ENCODE results near the gene ZNF331. TPM values are rescaled to one million over a fixed set of nuclear protein-coding genes. Genes with fewer than 3 reads are reported as not detected.

Gene ZNF331
- total and polyA plus RNA-seq, 2 of the 4 experiments (the other 2 are of a cell fraction): 6.6 to 11.1 TPM

GRCh38 chr19:53509443-53509842 lies 28.5 kb upstream of the ZNF331 start:
- dilution Hi-C loops (cut with HindIII; ENCODE audit: low sequenced_read_pairs, unreplicated experiment) (no loop called here), in situ Hi-C loops (cut with MboI; ENCODE audit: low sequenced_read_pairs) (no loop called here), intact Hi-C loops (cut with micrococcal nuclease) (no loop called here)
- no peak overlapping the region for H3K27ac ChIP-seq (ENCODE audit: insufficient read depth, low read length)
- H3K4me2 ChIP-seq (ENCODE audit: low read depth, low read length): no peak overlapping the region
- H2AK5ac ChIP-seq (ENCODE audit: low read depth, low read length): no peak overlapping the region
- H4K5ac ChIP-seq (ENCODE audit: low read depth, low read length): no peak overlapping the region
- H2AK9ac ChIP-seq (replicated peaks; ENCODE audit: low read depth, low read length, poor library complexity): no peak overlapping the region
- H4K20me1 ChIP-seq (ENCODE audit: insufficient read depth, low read length): no peaks in the 10 kb centered on the region
- no peak overlapping the region for H4K8ac ChIP-seq (ENCODE audit: low read depth in 2 of 2, low read length in 2 of 2)
- H3K79me1 ChIP-seq (ENCODE audit: low read depth in 1 of 2, low read length in 2 of 2): no peaks in the 10 kb centered on the region
- no peak for TF ChIP-seq RAD21 (IDR thresholded peaks at IDR 0.05; ENCODE audit: low read length)
- no peak for TF ChIP-seq NFE2L2 (IDR thresholded peaks at IDR 0.05; ENCODE audit: low read depth, low read length)
- TF ChIP-seq CHD1 (IDR thresholded peaks at IDR 0.05; ENCODE audit: low read depth, low read length): no peak
- TF ChIP-seq POLR2A (IDR thresholded peaks at IDR 0.05; ENCODE audit: low read depth, low read length): no peak
- TF ChIP-seq BHLHE40 (IDR thresholded peaks at IDR 0.05; ENCODE audit: low read depth, low read length): no peak
- no peak for TF ChIP-seq CTCF (conservative IDR thresholded peaks at IDR 0.05; ENCODE audit: low read depth, low read length)
- no peak for TF ChIP-seq CEBPB (IDR thresholded peaks at IDR 0.05; ENCODE audit: low read depth, low read length)
- TF ChIP-seq SMC3 (IDR thresholded peaks at IDR 0.05; ENCODE audit: low read depth, low read length): no peak
- TF ChIP-seq MAFK (IDR thresholded peaks at IDR 0.05; ENCODE audit: low read depth, low read length): no peak
- TF ChIP-seq FOS (IDR thresholded peaks at IDR 0.05; ENCODE audit: low read depth, low read length): no peak
- no peak for TF ChIP-seq USF2 (IDR thresholded peaks at IDR 0.05; ENCODE audit: low read depth, low read length)
- no peak for TF ChIP-seq MXI1 (IDR thresholded peaks at IDR 0.05; ENCODE audit: borderline replicate concordance, low read depth, low read length)
- no peak for TF ChIP-seq ELK1 (IDR thresholded peaks at IDR 0.05; ENCODE audit: borderline replicate concordance, low read depth, low read length)
- no peak for TF ChIP-seq RCOR1 (IDR thresholded peaks at IDR 0.05; ENCODE audit: insufficient replicate concordance, low read length)
- no peak for TF ChIP-seq RFX5 (IDR thresholded peaks at IDR 0.05; ENCODE audit: low read depth, low read length)
- no peak for TF ChIP-seq MAZ (IDR thresholded peaks at IDR 0.05; ENCODE audit: borderline replicate concordance, low read depth, low read length)
- BruUV-seq (replicated peaks): no TSS peak
- H3K36me3 ChIP-seq (ENCODE audit: control insufficient read depth, insufficient read depth, low read length): no peaks in the 10 kb centered on the region
- H4K91ac ChIP-seq (ENCODE audit: insufficient read depth, low read depth, low read length): no peak overlapping the region
- no peak overlapping the region for H3K56ac ChIP-seq (ENCODE audit: extremely low read depth, insufficient read depth, low read length)
- WGBS, 2 experiments (ENCODE audit: extremely low coverage in 2 of 2, insufficient read length in 1 of 2): no CpG with 5 or more reads among the region's 3 CpGs
- H2BK5ac ChIP-seq (ENCODE audit: low read depth, low read length, poor library complexity, severe bottlenecking): no peak overlapping the region
- no peak overlapping the region for H3K4ac ChIP-seq (ENCODE audit: low read depth, low read length)
- H3K4me3 ChIP-seq (ENCODE audit: insufficient read depth, low read depth, low read length): no peak overlapping the region
- no peaks in the 10 kb centered on the region for H3K9me1 ChIP-seq (ENCODE audit: insufficient read depth, low read length)
- ChIA-PET CTCF (interaction anchor here (1.9 kb wide), 1 partner anchor 84 kb away, joined by 4 read pairs; no protein-coding TSS in a partner anchor), POLR2A (ENCODE audit: unreplicated experiment) (no interaction called here)
- no peak overlapping the region for H2AFZ ChIP-seq (replicated peaks; ENCODE audit: low read length, poor library complexity)
- no peak overlapping the region for H2BK15ac ChIP-seq (ENCODE audit: low read depth, low read length)
- H2BK20ac ChIP-seq (ENCODE audit: low read depth, low read length): no peak overlapping the region
- H3K18ac ChIP-seq (ENCODE audit: low read depth, low read length): no peak overlapping the region
- no peak overlapping the region for H3K23ac ChIP-seq (ENCODE audit: low read depth, low read length)
- 0 out of 2 replicates have a peak, but pooled peaks cover 3% of the 10 kb centered on the region for H3K27me3 ChIP-seq (ENCODE audit: control insufficient read depth, insufficient read depth, low read length)
- H3K14ac ChIP-seq (replicated peaks; ENCODE audit: low read depth, low read length): no peak overlapping the region
- ATAC-seq (ENCODE audit: low read depth) (no peak), DNase-seq (no peak)
- H2BK120ac ChIP-seq (ENCODE audit: low read depth, low read length): no peak overlapping the region
- no peaks in the 10 kb centered on the region for H3K9me3 ChIP-seq (ENCODE audit: control insufficient read depth, insufficient read depth, low read length)
- peaks cover 8% of the 10 kb centered on the region for H3K4me1 ChIP-seq (ENCODE audit: control insufficient read depth, insufficient read depth, low read length)
- no peak overlapping the region for H3K9ac ChIP-seq (ENCODE audit: low read depth, low read length)

Measured in IMR-90 (cell line).